ENCODE results near the gene PLD4. TPM values are rescaled to one million over a fixed set of nuclear protein-coding genes. Genes with fewer than 3 reads are reported as not detected.

The PLD4 gene
- total RNA-seq, result 7.8 TPM

GRCh38 chr14:104924421-104925213, at the start of gene PLD4:
Gene PLD4, plus strand, starts transcription at chr14:104924879. Its CDS starts 2,262 bp downstream, at chr14:104927141.
- Histone ChIP-seq H3K9ac (ENCODE audit: low read depth in 1 of 3, low read length in 3 of 3) (no peak within 1 kb of the TSS), H3K36me3 (ENCODE audit: control insufficient read depth in 3 of 3, insufficient read depth in 3 of 3, low read length in 3 of 3) (no peaks in the 10 kb centered on the region), H3K4me1 (ENCODE audit: control insufficient read depth in 3 of 3, insufficient read depth in 3 of 3, low read length in 3 of 3) (no peaks in the 10 kb centered on the region), H3K4me3 (ENCODE audit: low read length in 3 of 3) (no peak within 1 kb of the TSS), H3K27me3 (ENCODE audit: control insufficient read depth in 3 of 3, insufficient read depth in 3 of 3, low read length in 3 of 3) (peaks cover 8 to 13% (median 9%) of the 10 kb centered on the region in 3 donors), H3K9me3 (ENCODE audit: control insufficient read depth in 3 of 3, low read length in 3 of 3) (no peaks in the 10 kb centered on the region), H3K27ac (ENCODE audit: low read depth, low read length) (no peak within 1 kb of the TSS)

- Histone ChIP-seq H3K9ac (ENCODE audit: low read depth in 1 of 3, low read length in 3 of 3) (no peak overlapping the region), H3K36me3 (ENCODE audit: control insufficient read depth in 3 of 3, insufficient read depth in 3 of 3, low read length in 3 of 3) (peaks cover 2 to 6% (median 2%) of the 10 kb centered on the region in 3 donors), H3K27me3 (ENCODE audit: control insufficient read depth in 3 of 3, insufficient read depth in 3 of 3, low read length in 3 of 3) (no peaks in the 10 kb centered on the region), H3K4me1 (ENCODE audit: control insufficient read depth in 3 of 3, insufficient read depth in 3 of 3, low read length in 3 of 3) (peaks cover 8 to 16% (median 11%) of the 10 kb centered on the region in 3 donors), H3K27ac (ENCODE audit: low read depth, low read length) (no peak overlapping the region), H3K4me3 (ENCODE audit: low read length in 3 of 3) (no peak overlapping the region), H3K9me3 (ENCODE audit: control insufficient read depth in 3 of 3, low read length in 3 of 3) (no peaks in the 10 kb centered on the region)
These were observed 49.3 kb upstream of the PLD4 start for GRCh38 chr14:104875412-104875751.

GRCh38 chr14:104875811-104876210, 48.9 kb upstream of the PLD4 start:
- Histone ChIP-seq H3K9me3 (ENCODE audit: control insufficient read depth in 3 of 3, low read length in 3 of 3) (no peaks in the 10 kb centered on the region), H3K27me3 (ENCODE audit: control insufficient read depth in 3 of 3, insufficient read depth in 3 of 3, low read length in 3 of 3) (no peaks in the 10 kb centered on the region), H3K9ac (ENCODE audit: low read depth in 1 of 3, low read length in 3 of 3) (no peak overlapping the region), H3K27ac (ENCODE audit: low read depth, low read length) (no peak overlapping the region), H3K36me3 (ENCODE audit: control insufficient read depth in 3 of 3, insufficient read depth in 3 of 3, low read length in 3 of 3) (peaks cover 3 to 10% (median 6%) of the 10 kb centered on the region in 3 donors), H3K4me3 (ENCODE audit: low read length in 3 of 3) (no peak overlapping the region), H3K4me1 (ENCODE audit: control insufficient read depth in 3 of 3, insufficient read depth in 3 of 3, low read length in 3 of 3) (peaks cover 10 to 21% (median 15%) of the 10 kb centered on the region in 3 donors)

GRCh38 chr14:104876251-104876699, 48.4 kb upstream of the PLD4 start:
- Histone ChIP-seq H3K4me1 (ENCODE audit: control insufficient read depth in 3 of 3, insufficient read depth in 3 of 3, low read length in 3 of 3) (peaks cover 15 to 25% (median 19%) of the 10 kb centered on the region in 3 donors), H3K9ac (ENCODE audit: low read depth in 1 of 3, low read length in 3 of 3) (no peak overlapping the region), H3K27ac (ENCODE audit: low read depth, low read length) (no peak overlapping the region), H3K4me3 (ENCODE audit: low read length in 3 of 3) (no peak overlapping the region), H3K9me3 (ENCODE audit: control insufficient read depth in 3 of 3, low read length in 3 of 3) (no peaks in the 10 kb centered on the region), H3K27me3 (ENCODE audit: control insufficient read depth in 3 of 3, insufficient read depth in 3 of 3, low read length in 3 of 3) (no peaks in the 10 kb centered on the region), H3K36me3 (ENCODE audit: control insufficient read depth in 3 of 3, insufficient read depth in 3 of 3, low read length in 3 of 3) (peaks cover 3 to 10% (median 7%) of the 10 kb centered on the region in 3 donors)

GRCh38 chr14:104877066-104877805, 47.4 kb upstream of the PLD4 start:
- Histone ChIP-seq H3K4me3 (ENCODE audit: low read length in 3 of 3) (no peak overlapping the region), H3K27ac (ENCODE audit: low read depth, low read length) (no peak overlapping the region), H3K9me3 (ENCODE audit: control insufficient read depth in 3 of 3, low read length in 3 of 3) (no peaks in the 10 kb centered on the region), H3K27me3 (ENCODE audit: control insufficient read depth in 3 of 3, insufficient read depth in 3 of 3, low read length in 3 of 3) (no peaks in the 10 kb centered on the region), H3K36me3 (ENCODE audit: control insufficient read depth in 3 of 3, insufficient read depth in 3 of 3, low read length in 3 of 3) (peaks cover 3 to 10% (median 7%) of the 10 kb centered on the region in 3 donors), H3K9ac (ENCODE audit: low read depth in 1 of 3, low read length in 3 of 3) (no peak overlapping the region), H3K4me1 (ENCODE audit: control insufficient read depth in 3 of 3, insufficient read depth in 3 of 3, low read length in 3 of 3) (peaks cover 22 to 28% (median 24%) of the 10 kb centered on the region in 3 donors)

- no peak overlapping the region for H3K4me3 ChIP-seq (ENCODE audit: low read length in 3 of 3)
- peaks cover 16 to 24% (median 19%) of the 10 kb centered on the region in 3 donors for H3K4me1 ChIP-seq (ENCODE audit: control insufficient read depth in 3 of 3, insufficient read depth in 3 of 3, low read length in 3 of 3)
- no peak overlapping the region for H3K9ac ChIP-seq (ENCODE audit: low read depth in 1 of 3, low read length in 3 of 3)
- H3K27me3 ChIP-seq (ENCODE audit: control insufficient read depth in 3 of 3, insufficient read depth in 3 of 3, low read length in 3 of 3), result no peaks in the 10 kb centered on the region
- peaks cover 3 to 10% (median 7%) of the 10 kb centered on the region in 3 donors for H3K36me3 ChIP-seq (ENCODE audit: control insufficient read depth in 3 of 3, insufficient read depth in 3 of 3, low read length in 3 of 3)
- H3K9me3 ChIP-seq (ENCODE audit: control insufficient read depth in 3 of 3, low read length in 3 of 3), result no peaks in the 10 kb centered on the region
- no peak overlapping the region for H3K27ac ChIP-seq (ENCODE audit: low read depth, low read length)
These were observed 46.7 kb upstream of the PLD4 start for GRCh38 chr14:104877806-104878550.

- Histone ChIP-seq H3K36me3 (ENCODE audit: control insufficient read depth in 3 of 3, insufficient read depth in 3 of 3, low read length in 3 of 3) (peaks cover 3 to 12% (median 7%) of the 10 kb centered on the region in 3 donors), H3K9ac (ENCODE audit: low read depth in 1 of 3, low read length in 3 of 3) (no peak overlapping the region), H3K27me3 (ENCODE audit: control insufficient read depth in 3 of 3, insufficient read depth in 3 of 3, low read length in 3 of 3) (no peaks in the 10 kb centered on the region), H3K4me1 (ENCODE audit: control insufficient read depth in 3 of 3, insufficient read depth in 3 of 3, low read length in 3 of 3) (peaks cover 15 to 24% (median 19%) of the 10 kb centered on the region in 3 donors), H3K27ac (ENCODE audit: low read depth, low read length) (no peak overlapping the region), H3K4me3 (ENCODE audit: low read length in 3 of 3) (no peak overlapping the region), H3K9me3 (ENCODE audit: control insufficient read depth in 3 of 3, low read length in 3 of 3) (no peaks in the 10 kb centered on the region)
These were observed 46.1 kb upstream of the PLD4 start for GRCh38 chr14:104878582-104878981.

- Histone ChIP-seq H3K4me3 (ENCODE audit: low read length in 3 of 3) (no peak overlapping the region), H3K27me3 (ENCODE audit: control insufficient read depth in 3 of 3, insufficient read depth in 3 of 3, low read length in 3 of 3) (no peaks in the 10 kb centered on the region), H3K9me3 (ENCODE audit: control insufficient read depth in 3 of 3, low read length in 3 of 3) (no peaks in the 10 kb centered on the region), H3K4me1 (ENCODE audit: control insufficient read depth in 3 of 3, insufficient read depth in 3 of 3, low read length in 3 of 3) (peaks cover 15 to 24% (median 19%) of the 10 kb centered on the region in 3 donors), H3K9ac (ENCODE audit: low read depth in 1 of 3, low read length in 3 of 3) (no peak overlapping the region), H3K36me3 (ENCODE audit: control insufficient read depth in 3 of 3, insufficient read depth in 3 of 3, low read length in 3 of 3) (peaks cover 3 to 14% (median 7%) of the 10 kb centered on the region in 3 donors), H3K27ac (ENCODE audit: low read depth, low read length) (no peak overlapping the region)
These were observed 45.3 kb upstream of the PLD4 start for GRCh38 chr14:104879201-104879982.

- Histone ChIP-seq H3K4me3 (ENCODE audit: low read length in 3 of 3) (no peak overlapping the region), H3K9ac (ENCODE audit: low read depth in 1 of 3, low read length in 3 of 3) (no peak overlapping the region), H3K4me1 (ENCODE audit: control insufficient read depth in 3 of 3, insufficient read depth in 3 of 3, low read length in 3 of 3) (peaks cover 15 to 24% (median 19%) of the 10 kb centered on the region in 3 donors), H3K27ac (ENCODE audit: low read depth, low read length) (no peak overlapping the region), H3K9me3 (ENCODE audit: control insufficient read depth in 3 of 3, low read length in 3 of 3) (no peaks in the 10 kb centered on the region), H3K27me3 (ENCODE audit: control insufficient read depth in 3 of 3, insufficient read depth in 3 of 3, low read length in 3 of 3) (no peaks in the 10 kb centered on the region), H3K36me3 (ENCODE audit: control insufficient read depth in 3 of 3, insufficient read depth in 3 of 3, low read length in 3 of 3) (peaks cover 3 to 14% (median 7%) of the 10 kb centered on the region in 3 donors)
These were observed 44.6 kb upstream of the PLD4 start for GRCh38 chr14:104879983-104880565.

Measured in skeletal muscle tissue (tissue), 4 donors.